EH (cell line): Measurements from ENCODE around the gene LDLRAD2.

Experiments
- DNase-seq: peaks from one replicate; pipeline ENCODE4 v3.0.0-alpha.2; 2015; ENCODE audit warnings: low read depth

Gene LDLRAD2

GRCh38 chr1:21863981-21864380, 51.9 kb downstream of the LDLRAD2 start:
- no peak for DNase-seq

- DNase-seq = no peak
These were observed 52.7 kb downstream of the LDLRAD2 start for GRCh38 chr1:21864730-21865129.

DNA sequence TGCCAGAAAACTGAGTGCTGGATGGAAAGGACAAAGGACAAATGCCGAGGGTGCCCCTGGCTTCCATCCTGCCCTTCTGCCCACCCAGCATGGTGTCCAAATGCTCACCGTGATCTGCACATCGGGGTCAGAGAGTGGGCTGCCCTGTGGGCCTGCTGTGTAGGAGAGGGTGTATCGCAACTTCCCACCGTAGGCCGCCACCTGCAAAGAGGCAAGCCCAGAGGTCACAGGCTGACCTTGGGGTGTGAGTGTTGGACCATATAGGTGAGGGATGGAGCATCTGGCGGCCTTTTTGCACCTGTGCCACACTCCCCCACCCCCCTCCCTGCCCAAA, 53.5 kb downstream of the LDLRAD2 start:
- DNase-seq = no peak

- no peak for DNase-seq
These were observed 54.1 kb downstream of the LDLRAD2 start for GRCh38 chr1:21865943-21866706.

DNA sequence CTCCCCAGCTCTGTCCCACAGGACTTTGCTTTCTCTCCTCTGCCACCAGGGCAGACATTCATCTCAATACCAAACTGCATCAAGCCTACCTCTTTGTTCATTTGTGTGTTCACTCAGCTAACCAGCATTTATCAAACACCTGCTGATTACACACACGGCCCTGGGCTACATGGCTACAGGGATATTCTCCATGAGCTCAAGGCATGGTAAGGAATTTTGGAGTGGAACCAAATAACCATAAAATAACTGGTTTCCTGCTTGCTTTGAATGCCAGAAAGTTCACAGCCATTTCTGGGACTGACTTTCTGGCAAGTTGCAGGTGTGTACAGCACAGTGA, 54.6 kb downstream of the LDLRAD2 start:
- peak; percentile 46 for DNase-seq

GRCh38 chr1:21867451-21867996, 55.5 kb downstream of the LDLRAD2 start:
- no peak for DNase-seq

- no peak for DNase-seq
These were observed 56.4 kb downstream of the LDLRAD2 start for GRCh38 chr1:21868482-21868881.

GRCh38 chr1:21868941-21869454, 56.9 kb downstream of the LDLRAD2 start:
- DNase-seq = no peak

DNA sequence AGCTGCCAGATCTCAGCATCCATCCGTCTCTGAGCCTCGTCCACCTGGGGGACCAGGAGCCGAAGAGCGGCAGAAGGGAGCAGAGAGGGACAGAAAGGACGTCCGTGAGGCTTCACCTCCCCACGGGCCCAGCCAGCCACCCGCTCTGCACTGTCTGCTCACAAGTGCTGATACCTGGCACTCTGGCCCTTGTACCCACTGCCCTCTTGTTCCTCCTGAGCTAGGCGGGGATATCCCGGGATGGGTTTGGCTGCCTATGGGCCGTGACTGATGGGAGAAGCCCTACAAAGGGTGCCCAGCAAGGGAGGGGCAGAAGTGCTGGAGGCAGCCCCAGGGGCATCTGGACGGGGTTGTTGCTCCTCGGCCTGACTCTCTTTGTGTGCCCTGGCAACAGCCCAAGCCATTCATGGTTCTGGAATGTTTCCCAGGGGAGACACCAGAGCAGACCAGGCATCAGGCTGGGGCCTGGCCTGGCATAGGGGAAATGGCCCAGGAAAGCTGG, 57.6 kb downstream of the LDLRAD2 start:
- peak; percentile 96 for DNase-seq

DNA sequence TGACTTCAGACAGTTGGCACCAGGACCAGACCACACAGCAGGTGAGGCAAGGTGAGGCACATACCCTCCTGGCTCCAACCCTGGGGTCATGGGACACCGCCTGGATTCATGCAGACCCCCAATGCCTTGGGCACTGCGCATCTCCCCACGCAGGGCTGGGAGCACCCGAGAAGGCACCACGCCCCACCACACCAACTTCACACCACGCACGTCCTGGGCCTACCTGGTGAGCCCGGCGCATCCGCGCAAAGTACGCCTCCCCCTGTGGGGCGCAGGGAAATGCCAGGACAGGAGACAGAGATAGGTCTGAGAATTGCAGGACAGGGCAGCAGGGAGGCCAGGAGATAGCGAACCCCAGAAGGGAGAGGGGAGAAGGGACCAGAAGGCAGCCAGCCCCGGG, 58.5 kb downstream of the LDLRAD2 start:
- no peak for DNase-seq

DNA sequence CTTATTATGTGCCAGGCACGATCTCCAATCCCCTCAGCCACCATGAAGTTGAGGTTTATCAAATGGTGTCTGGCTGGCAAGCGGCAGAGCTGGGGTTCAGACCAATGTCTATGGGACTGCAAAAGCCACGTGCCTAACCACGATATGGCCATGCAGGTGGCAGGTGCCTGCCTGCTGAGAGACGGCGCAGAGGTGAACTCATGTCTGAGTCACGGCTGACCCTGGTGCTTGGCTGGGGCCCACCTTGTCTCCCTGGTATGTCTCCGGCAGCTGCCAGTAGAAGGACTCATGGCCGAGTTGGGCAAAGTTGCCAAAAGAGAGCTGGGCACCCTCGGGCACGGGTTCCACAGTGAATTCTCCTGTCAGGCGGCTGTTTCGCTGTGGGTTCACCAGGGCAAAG, 59.9 kb downstream of the LDLRAD2 start:
- DNase-seq = no peak

- DNase-seq = no peak
These were observed 60.5 kb downstream of the LDLRAD2 start for GRCh38 chr1:21872445-21873079.

- no peak for DNase-seq
These were observed 61.1 kb downstream of the LDLRAD2 start for GRCh38 chr1:21873174-21873573.

GRCh38 chr1:21873761-21874160, 61.7 kb downstream of the LDLRAD2 start:
- no peak for DNase-seq

DNA sequence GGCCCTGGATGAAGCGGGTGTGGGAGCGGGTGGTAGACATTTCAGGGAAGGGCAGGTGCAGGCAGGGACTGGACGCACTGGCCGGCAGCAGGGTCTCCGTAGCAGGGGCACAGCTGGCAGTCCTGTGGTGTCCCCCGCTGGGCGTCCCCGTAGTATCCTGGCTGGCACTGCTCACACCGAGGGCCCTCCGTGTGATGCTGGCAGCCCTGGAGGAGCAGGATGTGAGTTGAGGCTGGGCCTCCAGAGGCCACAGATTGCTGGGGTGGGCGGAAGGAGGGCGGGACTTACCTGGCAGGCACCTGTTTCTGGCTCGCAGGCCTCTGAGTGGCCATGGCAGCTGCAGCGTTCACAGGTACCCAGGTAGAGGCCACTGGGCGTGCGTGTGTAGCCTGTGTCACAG, 62.3 kb downstream of the LDLRAD2 start:
- no peak for DNase-seq
